B cell (primary cell): ENCODE measurements around the gene ZNF764. TPM values are rescaled to one million over a fixed set of nuclear protein-coding genes. Genes with fewer than 3 reads are reported as not detected.

Experiments used
- ATAC-seq: fragments of 200-7000 bp; cut with Tn5 transposase; one replicate; pipeline ENCODE4 v1.10.0; 2021; ENCODE audit warnings: low read depth, mild to moderate bottlenecking, moderate number of reproducible peaks, moderate library complexity
- CTCF ChIA-PET: fragments of 350-600 bp; sonication (Branson Sonifier 250); formaldehyde crosslinking; loops from one replicate; lab custom pipeline; 2021; ENCODE audit warnings: antibody characterized with exemption, inconsistent platforms; lab: Charles Lee
- POLR2A ChIA-PET: fragments of 350-600 bp; sonication (Branson Sonifier 250); formaldehyde crosslinking; loops from one replicate; lab custom pipeline; 2021; ENCODE audit warnings: antibody characterized with exemption; lab: Charles Lee
- DNase-seq: peaks from one replicate; pipeline ENCODE4 v3.0.0; 2013
- H2AFZ ChIP-seq: 2 replicates; pipeline ENCODE4 v1.6.1; 2012; ENCODE audit warnings: mild to moderate bottlenecking, low read depth, low read length; ENCODE audit not compliant: insufficient read depth, poor library complexity, severe bottlenecking
- H3K27ac ChIP-seq, 2 donors: 1 replicate in 1 of 2; 2 replicates in 1 of 2; pipeline ENCODE4 v1.5.1; 2012 to 2013; ENCODE audit warnings: low read length in 2 of 2, mild to moderate bottlenecking in 2 of 2, moderate library complexity in 1 of 2
- H3K27me3 ChIP-seq, 4 experiments: fragments of 200-600 bp in 1 of 4; sonication (generic) in 1 of 4; replicated peaks in 1 of 4; 1 replicate in 2 of 4; 2 replicates in 2 of 4; pipeline versions ENCODE4 v1.6.1 to v1.7.0; 2013 to 2016; ENCODE audit warnings: low read length in 3 of 4, mild to moderate bottlenecking in 2 of 4, mixed read lengths in 1 of 4, moderate library complexity in 1 of 4; ENCODE audit not compliant: insufficient read depth in 4 of 4, control insufficient read depth in 3 of 4; ENCODE audit errors: control extremely low read depth in 1 of 4
- H3K36me3 ChIP-seq, 2 experiments: replicated peaks in 1 of 2; 1 replicate in 1 of 2; 2 replicates in 1 of 2; pipeline versions ENCODE4 v1.6.1 to v1.7.1; 2013; ENCODE audit warnings: low read length in 1 of 2; ENCODE audit not compliant: insufficient read depth in 2 of 2, control insufficient read depth in 1 of 2; ENCODE audit errors: control extremely low read depth in 1 of 2, extremely low read depth in 1 of 2
- H3K4me1 ChIP-seq, 2 donors: fragments of 200-600 bp in 1 of 2; sonication (generic) in 1 of 2; 1 replicate in 1 of 2; 2 replicates in 1 of 2; pipeline versions ENCODE4 v1.5.1 to v1.6.1; 2013 to 2017; ENCODE audit warnings: low read length in 2 of 2; ENCODE audit not compliant: control insufficient read depth in 2 of 2, insufficient read depth in 2 of 2
- H3K4me2 ChIP-seq: replicated peaks from 2 replicates; pipeline ENCODE3; 2012; ENCODE audit warnings: mild to moderate bottlenecking, low read depth, low read length; ENCODE audit not compliant: poor library complexity, severe bottlenecking
- H3K4me3 ChIP-seq, 5 experiments: fragments of 200-600 bp in 1 of 5; sonication (generic) in 1 of 5; 1 replicate in 3 of 5; 2 replicates in 2 of 5; pipeline versions ENCODE4 v1.5.1 to v1.7.0; 2011 to 2016; ENCODE audit warnings: low read length in 4 of 5, mild to moderate bottlenecking in 4 of 5, low read depth in 2 of 5, control low read depth in 1 of 5, moderate library complexity in 1 of 5; ENCODE audit not compliant: insufficient read depth in 1 of 5; ENCODE audit errors: control extremely low read depth in 1 of 5, extremely low read depth in 1 of 5
- H3K79me2 ChIP-seq: fragments of 200-600 bp; sonication (generic); one replicate; pipeline ENCODE4 v1.6.0; 2016; ENCODE audit warnings: low read length; ENCODE audit not compliant: control insufficient read depth, insufficient read depth
- H3K9ac ChIP-seq: fragments of 200-600 bp; sonication (generic); 2 replicates; pipeline ENCODE4 v1.6.1; 2017; ENCODE audit warnings: mild to moderate bottlenecking, low read length, moderate library complexity
- H3K9me3 ChIP-seq, 3 donors: one replicate each; pipeline versions ENCODE4 v1.6.1 to v1.7.1; 2013; ENCODE audit warnings: low read length in 2 of 3; ENCODE audit not compliant: control insufficient read depth in 2 of 3, insufficient read depth in 1 of 3; ENCODE audit errors: control extremely low read depth in 1 of 3
- H4K20me1 ChIP-seq: 2 replicates; pipeline ENCODE4 v1.6.0; 2012; ENCODE audit warnings: mild to moderate bottlenecking, low read length; ENCODE audit not compliant: insufficient read depth, control insufficient read depth, poor library complexity, severe bottlenecking
- H3K27ac Mint-ChIP-seq: one replicate; pipeline ENCODE4 v1.8.0; 2021; ENCODE audit warnings: mixed read lengths
- H3K27me3 Mint-ChIP-seq: one replicate; pipeline ENCODE4 v1.8.0; 2021; ENCODE audit warnings: mixed read lengths
- H3K4me1 Mint-ChIP-seq: one replicate; pipeline ENCODE4 v1.8.0; 2021; ENCODE audit warnings: mixed read lengths
- H3K4me3 Mint-ChIP-seq: one replicate; pipeline ENCODE4 v1.8.0; 2021; ENCODE audit warnings: mixed read lengths
- H3K9me3 Mint-ChIP-seq: one replicate; pipeline ENCODE4 v1.8.0; 2022; ENCODE audit warnings: mixed read lengths; ENCODE audit not compliant: insufficient read depth
- EZH2 ChIP-seq: IDR thresholded peaks from 2 replicates; pipeline ENCODE4 v1.6.1; 2012; ENCODE audit warnings: borderline replicate concordance, low read depth, mild to moderate bottlenecking, moderate library complexity, low read length; ENCODE audit not compliant: insufficient read depth, poor library complexity, severe bottlenecking
- WGBS: methylation state at CpG from one replicate; pipeline ENCODE4 v1.1.5; 2013; ENCODE audit warnings: missing lambda C conversion rate; ENCODE audit not compliant: insufficient coverage; 5-methylcytosine and 5-hydroxymethylcytosine counted together
- intact Hi-C: fragments of 100-400 bp; cut with micrococcal nuclease; formaldehyde crosslinking; loops from one replicate; pipeline ENCODE4 v1.10.0; 2022
- polyA plus RNA-seq: library from polyadenylated mRNA; depleted of rRNA; stranded (reverse); fragments of >200 nt; gene quantifications from 2 replicates; pipeline ENCODE4 v1.2.3, GENCODE V29; 2012
- total RNA-seq, 2 donors: library from RNA; stranded (reverse); fragments of 120-200 nt in 1 of 2; gene quantifications; 1 replicate in 1 of 2; 2 replicates in 1 of 2; pipeline versions ENCODE4 v1.2.3 to v1.2.4, GENCODE V29; 2013 to 2022
- TF ChIP-seq, protein P1 (sequence below): fragments of 200-600 bp; IDR thresholded peaks from one replicate; pipeline ENCODE4 v1.8.0; 2022; ENCODE audit warnings: antibody characterized with exemption, mild to moderate bottlenecking

Gene ZNF764
- total and polyA plus RNA-seq, 2 donors (not counting 1 experiment from before 2014, with no cell fraction given): 12.6 to 20.9 TPM

DNA sequence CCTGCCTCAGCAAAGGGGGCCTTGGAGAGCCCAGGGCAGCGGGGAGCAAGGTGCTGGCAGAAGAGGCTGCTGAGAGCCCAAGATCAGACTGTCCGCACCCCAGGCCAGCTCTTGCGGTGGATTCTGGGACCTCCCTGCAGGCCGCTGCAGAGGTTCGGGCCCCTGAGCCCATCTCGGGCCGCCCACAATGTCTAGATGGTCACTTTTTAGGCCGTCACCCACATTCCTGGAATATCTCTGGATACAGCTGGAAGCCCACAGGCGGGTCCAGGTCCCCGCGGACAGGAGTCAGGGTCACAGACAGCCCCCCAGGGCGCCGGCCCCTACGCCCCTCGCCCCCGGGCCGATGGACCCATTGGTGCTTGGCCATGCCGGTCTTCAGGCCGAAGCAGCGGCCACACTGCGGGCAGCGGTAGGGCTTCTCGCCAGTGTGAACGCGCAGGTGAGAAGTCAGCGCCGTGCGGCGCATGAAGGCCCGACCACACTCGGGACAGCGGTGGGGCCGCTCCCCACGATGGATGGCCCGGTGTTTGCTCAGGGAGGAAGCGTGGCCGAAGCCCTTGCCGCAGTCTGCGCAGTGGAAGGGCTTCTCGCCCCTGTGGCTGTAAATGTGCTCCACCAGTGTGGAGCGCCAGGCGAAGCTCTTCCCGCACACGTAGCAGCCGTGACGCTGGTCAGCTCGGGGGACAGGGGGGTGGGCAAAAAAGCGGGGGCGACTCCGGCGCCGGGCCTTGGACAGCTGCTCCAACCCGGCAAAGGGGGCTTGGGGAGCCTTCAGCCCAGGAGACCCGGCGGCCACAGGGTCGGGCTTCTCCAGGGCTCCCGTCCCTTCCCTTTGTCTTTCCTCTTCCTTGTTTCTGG lies 25.7 kb downstream of the ZNF764 start:
- Histone ChIP-seq H3K4me2 (no peak overlapping the region), H3K9ac (no peak overlapping the region)
- intact Hi-C loops: no loop called here

More for the DNA sequence above, 25.7 kb downstream of the ZNF764 start:
- Mint-ChIP-seq H3K27ac (peak overlapping the region; percentile 72), H3K27me3 (no peaks in the 10 kb centered on the region), H3K4me1 (peaks cover 44% of the 10 kb centered on the region), H3K9me3 (no peaks in the 10 kb centered on the region), H3K4me3 (peak overlapping the region; percentile 78)
- no peaks in the 10 kb centered on the region for H3K27me3 ChIP-seq
- no peak for ATAC-seq
- no peak overlapping the region for H3K4me3 ChIP-seq
- no peak overlapping the region for H2AFZ ChIP-seq
- no peaks in the 10 kb centered on the region for H3K9me3 ChIP-seq
- TF ChIP-seq EZH2: no peak
- TF ChIP-seq, protein P1, sequence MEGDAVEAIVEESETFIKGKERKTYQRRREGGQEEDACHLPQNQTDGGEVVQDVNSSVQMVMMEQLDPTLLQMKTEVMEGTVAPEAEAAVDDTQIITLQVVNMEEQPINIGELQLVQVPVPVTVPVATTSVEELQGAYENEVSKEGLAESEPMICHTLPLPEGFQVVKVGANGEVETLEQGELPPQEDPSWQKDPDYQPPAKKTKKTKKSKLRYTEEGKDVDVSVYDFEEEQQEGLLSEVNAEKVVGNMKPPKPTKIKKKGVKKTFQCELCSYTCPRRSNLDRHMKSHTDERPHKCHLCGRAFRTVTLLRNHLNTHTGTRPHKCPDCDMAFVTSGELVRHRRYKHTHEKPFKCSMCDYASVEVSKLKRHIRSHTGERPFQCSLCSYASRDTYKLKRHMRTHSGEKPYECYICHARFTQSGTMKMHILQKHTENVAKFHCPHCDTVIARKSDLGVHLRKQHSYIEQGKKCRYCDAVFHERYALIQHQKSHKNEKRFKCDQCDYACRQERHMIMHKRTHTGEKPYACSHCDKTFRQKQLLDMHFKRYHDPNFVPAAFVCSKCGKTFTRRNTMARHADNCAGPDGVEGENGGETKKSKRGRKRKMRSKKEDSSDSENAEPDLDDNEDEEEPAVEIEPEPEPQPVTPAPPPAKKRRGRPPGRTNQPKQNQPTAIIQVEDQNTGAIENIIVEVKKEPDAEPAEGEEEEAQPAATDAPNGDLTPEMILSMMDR: no peak
- peaks cover 21 to 40% of the 10 kb centered on the region in 2 donors for H3K4me1 ChIP-seq
- ChIA-PET POLR2A (interaction anchor here (3.5 kb wide), 1 partner anchor 25 kb away, joined by 38 read pairs; the partner anchor contains the start of gene ZNF764), CTCF (interaction anchor here (3.8 kb wide), 1 partner anchor 25 kb away, joined by 53 read pairs; the partner anchor contains the start of gene ZNF764)
- no peak overlapping the region for H3K27ac ChIP-seq
- peaks cover 39% of the 10 kb centered on the region for H3K79me2 ChIP-seq
- 98% methylated on average over 57 of the region's 57 CpGs for WGBS
- no peaks in the 10 kb centered on the region for H4K20me1 ChIP-seq
- no peak for DNase-seq
- H3K36me3 ChIP-seq: peaks cover 0 to 9% of the 10 kb centered on the region in 2 experiments
